Thyroid gland (tissue), 4 donors: ENCODE measurements around the gene RAB35.

ENCODE experiments used
- CTCF ChIP-seq, 6 experiments: fragments of 200-600 bp in 3 of 6; fragments of 450-650 bp in 3 of 6; sonication (generic) in 3 of 6; IDR thresholded peaks; one replicate each; pipeline ENCODE4 v1.5.1; 2016 to 2019; ENCODE audit warnings: antibody characterized with exemption in 6 of 6, mild to moderate bottlenecking in 2 of 6, inconsistent platforms in 1 of 6, moderate library complexity in 1 of 6
- POLR2A ChIP-seq, 2 donors: fragments of 450-650 bp; IDR thresholded peaks; one replicate each; pipeline ENCODE4 v1.6.1; 2017; ENCODE audit warnings: antibody characterized with exemption in 2 of 2, mild to moderate bottlenecking in 2 of 2, moderate library complexity in 1 of 2

- TF ChIP-seq CTCF (IDR thresholded peaks at IDR 0.05) (no peak), POLR2A (IDR thresholded peaks at IDR 0.05) (no peak)
Observed at GRCh38 chr12:120126635-120127005, 10.1 kb upstream of the RAB35 start.
